PFSK-1 (cell line): ENCODE results near the gene WDR91.

Source experiments
- FOXP2 ChIP-seq: optimal IDR thresholded peaks from 2 replicates; pipeline ENCODE3; 2011; ENCODE audit warnings: borderline replicate concordance, control low read depth, inconsistent platforms; ENCODE audit not compliant: insufficient read depth; ENCODE audit errors: extremely low read length, extremely low read depth
- POLR2AphosphoS5 ChIP-seq: IDR thresholded peaks from 2 replicates; pipeline ENCODE4 v1.6.1; 2012; ENCODE audit warnings: low read depth, mild to moderate bottlenecking, control low read depth, low read length, moderate library complexity
- REST ChIP-seq, 2 experiments: IDR thresholded peaks; 2 replicates each; pipeline versions ENCODE4 v1.6.1 to v1.8.0; 2011 to 2012; ENCODE audit warnings: low read depth in 2 of 2, low read length in 2 of 2, control low read depth in 1 of 2, inconsistent platforms in 1 of 2, mild to moderate bottlenecking in 1 of 2, moderate library complexity in 1 of 2; ENCODE audit not compliant: insufficient read depth in 1 of 2
- SIN3A ChIP-seq: IDR thresholded peaks from 2 replicates; pipeline ENCODE4 v1.6.1; 2012; ENCODE audit warnings: mild to moderate bottlenecking, low read length, moderate library complexity, borderline replicate concordance; ENCODE audit not compliant: insufficient read depth
- TAF1 ChIP-seq: IDR thresholded peaks from 2 replicates; pipeline ENCODE4 v1.6.1; 2012; ENCODE audit warnings: low read length, control low read depth, borderline replicate concordance; ENCODE audit not compliant: insufficient read depth

Gene WDR91

GRCh38 chr7:135239263-135239662 is 27.9 kb upstream of the WDR91 start:
- TF ChIP-seq POLR2AphosphoS5 (no peak), SIN3A (no peak), TAF1 (no peak), REST (IDR thresholded peaks at IDR 0.05; ENCODE audit: insufficient read depth in 1 of 2, low read depth in 2 of 2, low read length in 2 of 2) (no peak)

- TF ChIP-seq FOXP2: no peak
- TF ChIP-seq TAF1: no peak
- no peak for TF ChIP-seq SIN3A
- no peak for TF ChIP-seq POLR2AphosphoS5
- TF ChIP-seq REST (IDR thresholded peaks at IDR 0.05; ENCODE audit: insufficient read depth in 1 of 2, low read depth in 2 of 2, low read length in 2 of 2): no peak
Observed at GRCh38 chr7:135238112-135238744, 26.9 kb upstream of the WDR91 start.

DNA sequence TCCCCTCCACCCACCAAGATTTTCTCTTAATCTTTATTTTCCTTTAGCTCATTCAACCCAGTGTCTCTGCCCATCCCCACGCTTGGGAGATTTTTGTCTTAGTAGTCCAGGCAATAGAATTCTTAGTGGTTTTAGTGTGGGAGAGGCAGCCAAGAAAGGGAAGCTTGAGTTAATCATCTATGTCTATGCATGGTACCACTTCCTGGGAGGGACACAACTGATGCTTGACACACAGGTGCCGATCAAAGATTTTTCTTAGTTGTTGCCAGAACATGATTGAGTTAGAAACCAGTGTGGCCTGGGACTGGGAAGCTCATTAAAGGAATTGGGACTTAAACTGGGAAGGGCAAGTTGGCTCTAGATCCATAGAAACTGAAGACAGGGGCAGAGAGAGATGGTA is 25.4 kb upstream of the WDR91 start:
- TF ChIP-seq POLR2AphosphoS5 (no peak), REST (IDR thresholded peaks at IDR 0.05; ENCODE audit: insufficient read depth in 1 of 2, low read depth in 2 of 2, low read length in 2 of 2) (no peak), SIN3A (no peak), TAF1 (no peak), FOXP2 (no peak)

- TF ChIP-seq POLR2AphosphoS5: no peak
- TF ChIP-seq FOXP2: no peak
- no peak for TF ChIP-seq TAF1
- no peak for TF ChIP-seq SIN3A
- TF ChIP-seq REST (IDR thresholded peaks at IDR 0.05; ENCODE audit: insufficient read depth in 1 of 2, low read depth in 2 of 2, low read length in 2 of 2): no peak
Observed at GRCh38 chr7:135235841-135236240, 24.5 kb upstream of the WDR91 start.

GRCh38 chr7:135234727-135235126 is 23.4 kb upstream of the WDR91 start:
- TF ChIP-seq POLR2AphosphoS5 (no peak), SIN3A (no peak), FOXP2 (no peak)
